Measurements from ENCODE around the gene RTL1. TPM values are rescaled to one million over a fixed set of nuclear protein-coding genes. Genes with fewer than 3 reads are reported as not detected.

The RTL1 gene
- total RNA-seq, 1 donor from 2014 or later: not detected

- no peak for FAIRE-seq
Observed at GRCh38 chr14:100839315-100839585, 64.3 kb downstream of the RTL1 start.

DNA sequence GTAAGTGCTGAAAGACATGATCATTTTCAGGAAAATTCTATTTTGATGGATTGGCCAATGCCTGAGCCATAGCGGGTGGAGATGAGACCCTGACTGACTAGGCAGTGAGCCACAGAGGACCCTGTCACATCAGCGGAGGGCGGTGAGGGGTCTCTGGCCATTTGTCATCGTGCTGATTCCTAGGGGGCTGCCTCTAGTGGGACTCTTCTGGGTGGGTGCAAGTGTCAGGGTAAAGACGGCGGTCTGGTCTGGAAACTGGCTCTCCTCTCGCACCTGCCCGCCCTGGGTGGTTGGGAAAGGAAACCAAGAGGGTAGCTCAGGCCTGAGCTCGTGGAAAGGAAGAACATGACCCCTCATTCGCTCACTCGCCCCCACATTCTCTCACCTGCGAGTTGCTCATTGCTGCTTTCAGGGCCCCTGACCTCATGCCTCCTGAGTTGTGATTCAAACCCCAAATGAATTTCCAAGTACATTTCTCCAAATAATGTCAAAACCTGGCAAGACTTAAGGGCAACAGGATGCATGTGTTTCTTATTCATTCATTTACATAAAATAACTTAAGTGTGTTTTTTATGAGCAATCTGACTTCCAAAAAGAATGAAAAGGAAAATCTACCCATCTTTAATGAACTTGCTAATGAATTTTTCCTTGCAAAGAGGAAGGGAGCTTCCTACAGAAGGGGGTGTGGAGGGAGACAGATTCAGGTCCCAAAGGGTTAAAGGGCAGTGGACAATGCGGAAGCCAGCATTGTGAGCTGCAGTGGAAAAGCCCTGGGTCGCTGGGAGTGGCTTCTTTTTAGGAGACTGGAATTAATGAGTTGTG, 64.8 kb downstream of the RTL1 start:
- H3K4me3 ChIP-seq (ENCODE audit: low read depth, low read length): no peak overlapping the region
- no peak for TF ChIP-seq CTCF (IDR thresholded peaks at IDR 0.05; ENCODE audit: insufficient read depth, low read length, severe bottlenecking)
- no peaks in the 10 kb centered on the region for H3K36me3 ChIP-seq (ENCODE audit: control insufficient read depth, insufficient read depth, low read length)
- no peak for DNase-seq (ENCODE audit: low read depth)
- H3K27me3 ChIP-seq (ENCODE audit: control insufficient read depth, insufficient read depth, low read length): no peaks in the 10 kb centered on the region
- FAIRE-seq: no peak

More at GRCh38 chr14:100839315-100839585, 64.3 kb downstream of the RTL1 start:
- no peak for TF ChIP-seq CTCF (IDR thresholded peaks at IDR 0.05; ENCODE audit: insufficient read depth, low read length, severe bottlenecking)
- Histone ChIP-seq H3K36me3 (ENCODE audit: control insufficient read depth, insufficient read depth, low read length) (no peaks in the 10 kb centered on the region), H3K27me3 (ENCODE audit: control insufficient read depth, insufficient read depth, low read length) (no peaks in the 10 kb centered on the region), H3K4me3 (ENCODE audit: low read depth, low read length) (no peak overlapping the region)
- no peak for DNase-seq (ENCODE audit: low read depth)

DNA sequence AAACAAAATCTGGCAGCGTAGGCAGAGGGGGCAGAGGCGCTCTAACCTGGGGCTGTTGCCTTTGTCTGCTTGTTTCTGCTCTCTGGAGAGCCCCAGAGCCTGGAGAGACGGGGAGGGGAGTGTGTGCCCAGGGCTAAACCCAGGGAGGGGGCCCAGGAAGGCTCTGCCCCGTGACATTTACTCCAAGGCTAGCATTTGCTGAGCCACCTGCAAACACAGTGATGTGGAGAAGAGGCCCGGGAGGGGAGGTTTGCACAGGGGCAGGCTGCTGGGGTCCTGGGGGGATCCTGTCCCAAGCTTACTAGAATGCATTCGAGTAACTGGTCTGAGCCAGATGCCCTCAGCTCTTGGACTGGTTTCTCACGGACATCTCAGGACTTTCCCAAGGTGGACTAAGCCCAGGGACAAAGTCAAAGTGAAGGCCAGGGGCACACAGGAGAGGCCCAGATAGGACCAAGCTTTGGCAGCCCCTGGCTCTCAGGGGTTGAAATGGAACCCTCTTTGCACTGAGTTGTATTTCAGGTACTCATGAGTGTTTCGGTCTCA, 65.6 kb downstream of the RTL1 start:
- DNase-seq (ENCODE audit: low read depth) (no peak), FAIRE-seq (no peak)
- no peak overlapping the region for H3K4me3 ChIP-seq (ENCODE audit: low read depth, low read length)
- H3K27me3 ChIP-seq (ENCODE audit: control insufficient read depth, insufficient read depth, low read length): no peaks in the 10 kb centered on the region
- no peaks in the 10 kb centered on the region for H3K36me3 ChIP-seq (ENCODE audit: control insufficient read depth, insufficient read depth, low read length)
- TF ChIP-seq CTCF (IDR thresholded peaks at IDR 0.05; ENCODE audit: insufficient read depth, low read length, severe bottlenecking): no peak

DNA sequence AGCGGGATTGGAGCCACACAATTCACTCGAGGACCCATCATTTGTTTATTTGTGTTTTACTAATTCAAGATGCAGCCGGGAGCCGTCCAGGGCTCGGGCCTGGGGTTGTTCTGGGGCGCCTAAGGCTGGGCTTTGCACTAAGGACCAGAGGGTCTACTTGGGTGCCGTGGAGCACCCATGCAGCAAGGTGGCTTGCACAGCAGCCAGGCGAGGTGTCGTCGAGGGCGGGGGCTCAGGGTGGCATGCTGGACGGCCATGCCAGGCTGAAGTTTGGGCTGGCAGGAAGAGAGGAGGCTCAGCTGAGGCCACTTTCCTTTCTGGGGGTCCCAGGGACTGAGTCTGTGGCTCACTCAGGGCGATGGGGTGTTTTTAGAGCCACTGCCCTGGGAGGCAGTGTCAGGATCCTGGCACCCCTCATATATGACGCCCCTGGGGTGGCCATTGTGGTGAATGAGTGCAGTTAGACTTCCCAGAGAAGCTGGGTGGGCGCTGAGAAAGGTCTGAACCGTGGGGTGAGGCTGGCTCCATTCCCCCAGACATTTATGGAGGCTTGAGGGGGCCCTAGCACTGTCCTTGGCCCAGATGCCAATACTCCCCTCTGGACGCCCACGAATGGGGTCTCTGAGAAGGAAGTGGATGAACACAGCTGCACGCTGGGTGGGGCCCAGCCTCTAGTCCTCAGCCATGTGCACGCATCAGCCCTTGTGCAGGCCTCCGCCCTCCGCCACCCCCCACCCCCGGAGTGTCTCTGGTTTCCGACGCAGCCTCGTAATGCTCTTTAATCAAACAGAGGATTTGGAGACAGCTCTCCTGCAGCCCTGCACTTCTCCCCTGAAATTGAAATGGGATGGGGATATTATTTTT, 66.3 kb downstream of the RTL1 start:
- FAIRE-seq (no peak), DNase-seq (ENCODE audit: low read depth) (no peak)
- H3K36me3 ChIP-seq (ENCODE audit: control insufficient read depth, insufficient read depth, low read length): no peaks in the 10 kb centered on the region
- no peaks in the 10 kb centered on the region for H3K27me3 ChIP-seq (ENCODE audit: control insufficient read depth, insufficient read depth, low read length)
- TF ChIP-seq CTCF (IDR thresholded peaks at IDR 0.05; ENCODE audit: insufficient read depth, low read length, severe bottlenecking): no peak
- H3K4me3 ChIP-seq (ENCODE audit: low read depth, low read length): no peak overlapping the region

DNA sequence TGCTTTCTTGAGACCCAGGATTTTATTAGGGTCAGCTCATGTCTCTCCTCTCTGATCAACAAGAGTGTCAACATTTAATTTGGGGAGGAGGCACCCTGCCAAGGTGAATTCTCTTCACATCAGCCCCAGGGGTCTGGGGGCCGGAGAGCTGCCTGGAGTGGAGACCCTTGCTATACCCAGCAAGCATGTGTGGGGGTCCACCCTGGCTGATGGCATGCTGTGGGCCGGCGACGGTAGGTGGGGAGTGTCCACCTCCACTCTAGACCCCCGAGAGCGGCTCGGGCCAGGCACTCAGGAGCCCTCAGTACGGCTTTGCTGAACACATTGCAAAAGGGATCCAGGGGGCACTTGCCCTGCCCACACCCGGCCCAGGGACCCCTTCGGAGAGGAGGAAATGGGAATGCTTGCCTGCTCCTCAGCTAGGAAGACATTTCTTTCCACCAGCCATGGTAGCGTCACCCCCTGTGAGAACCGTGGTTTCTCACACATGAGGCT, 67.2 kb downstream of the RTL1 start:
- no peaks in the 10 kb centered on the region for H3K36me3 ChIP-seq (ENCODE audit: control insufficient read depth, insufficient read depth, low read length)
- TF ChIP-seq CTCF (IDR thresholded peaks at IDR 0.05; ENCODE audit: insufficient read depth, low read length, severe bottlenecking): no peak
- FAIRE-seq (no peak), DNase-seq (ENCODE audit: low read depth) (no peak)
- H3K27me3 ChIP-seq (ENCODE audit: control insufficient read depth, insufficient read depth, low read length): no peaks in the 10 kb centered on the region
- no peak overlapping the region for H3K4me3 ChIP-seq (ENCODE audit: low read depth, low read length)

Data from bronchial epithelial cell (primary cell).